HG03045 (cell line): Measurements from ENCODE around the gene GOLGA8K.
"Not testable (repeated sequence)": the region's sequence is repeated elsewhere in the genome, so short reads cannot be mapped to it uniquely, and the experiment has no call there.

Source experiments
- ATAC-seq: cut with Tn5 transposase; IDR thresholded peaks from one replicate; pipeline ENCODE4 v1.9.1; 2021; ENCODE audit warnings: mild to moderate bottlenecking, moderate library complexity; ENCODE audit not compliant: unreplicated experiment

GOLGA8K gene

GRCh38 chr15:32403192-32403591 is at the start of gene GOLGA8K:
Gene GOLGA8K (minus strand): TSS chr15:32403292. CDS start chr15:32403194, 98 bp downstream.
- ATAC-seq, result not testable (repeated sequence)

GRCh38 chr15:32440445-32440977 is 37.4 kb upstream of the GOLGA8K start:
- not testable (repeated sequence) for ATAC-seq

GRCh38 chr15:32434102-32434963 is 31.2 kb upstream of the GOLGA8K start:
- ATAC-seq, result not testable (repeated sequence)

GRCh38 chr15:32427635-32428034 is 24.5 kb upstream of the GOLGA8K start:
- ATAC-seq, result not testable (repeated sequence)

- not testable (repeated sequence) for ATAC-seq
These were observed 23.4 kb upstream of the GOLGA8K start for GRCh38 chr15:32426511-32426910.

GRCh38 chr15:32407903-32408302 is 4.8 kb upstream of the GOLGA8K start:
- ATAC-seq, result not testable (repeated sequence)

GRCh38 chr15:32396522-32396921 is 6.6 kb downstream of the GOLGA8K start:
- not testable (repeated sequence) for ATAC-seq

- not testable (repeated sequence) for ATAC-seq
These were observed 8.3 kb downstream of the GOLGA8K start for GRCh38 chr15:32394745-32395144.

- ATAC-seq, result not testable (repeated sequence)
These were observed 14.9 kb downstream of the GOLGA8K start for GRCh38 chr15:32388050-32388648.

GRCh38 chr15:32385823-32386495 is 17.1 kb downstream of the GOLGA8K start:
- not testable (repeated sequence) for ATAC-seq

GRCh38 chr15:32374185-32374584 is 28.9 kb downstream of the GOLGA8K start:
- not testable (repeated sequence) for ATAC-seq

- not testable (repeated sequence) for ATAC-seq
These were observed 29.4 kb downstream of the GOLGA8K start for GRCh38 chr15:32373707-32374106.

GRCh38 chr15:32372075-32372474 is 31.0 kb downstream of the GOLGA8K start:
- ATAC-seq, result not testable (repeated sequence)

GRCh38 chr15:32370526-32370925 is 32.6 kb downstream of the GOLGA8K start:
- ATAC-seq, result not testable (repeated sequence)

GRCh38 chr15:32370064-32370463 is 33.0 kb downstream of the GOLGA8K start:
- ATAC-seq, result not testable (repeated sequence)

- not testable (repeated sequence) for ATAC-seq
These were observed 36.6 kb downstream of the GOLGA8K start for GRCh38 chr15:32366492-32366891.

GRCh38 chr15:32365955-32366354 is 37.1 kb downstream of the GOLGA8K start:
- ATAC-seq, result not testable (repeated sequence)

- ATAC-seq, result not testable (repeated sequence)
These were observed 38.1 kb downstream of the GOLGA8K start for GRCh38 chr15:32364944-32365343.

- ATAC-seq, result not testable (repeated sequence)
These were observed 39.6 kb downstream of the GOLGA8K start for GRCh38 chr15:32363449-32363848.

- ATAC-seq, result not testable (repeated sequence)
These were observed 41.4 kb downstream of the GOLGA8K start for GRCh38 chr15:32361662-32362061.

GRCh38 chr15:32358462-32358861 is 44.6 kb downstream of the GOLGA8K start:
- not testable (repeated sequence) for ATAC-seq
